Activated CD8-positive, alpha-beta T cell treated with anti-CD3 and anti-CD28 coated beads for 36 hours (primary cell): ENCODE data around the gene FBXL19. TPM values are rescaled to one million over a fixed set of nuclear protein-coding genes. Genes with fewer than 3 reads are reported as not detected.

Experiments used
- ATAC-seq: fragments of 200-7000 bp; cut with Tn5 transposase; one replicate; pipeline ENCODE4 v1.10.0; 2021; ENCODE audit warnings: mild to moderate bottlenecking, moderate library complexity
- CTCF ChIA-PET: fragments of 350-600 bp; sonication (Branson Sonifier 250); formaldehyde crosslinking; loops from one replicate; lab custom pipeline; 2021; ENCODE audit warnings: antibody characterized with exemption; lab: Charles Lee
- POLR2A ChIA-PET: fragments of 350-600 bp; sonication (Branson Sonifier 250); formaldehyde crosslinking; loops from one replicate; lab custom pipeline; 2021; ENCODE audit warnings: antibody characterized with exemption; lab: Charles Lee
- DNase-seq: peaks from one replicate; pipeline ENCODE4 v3.0.0-alpha.2; 2020
- H3K27ac Mint-ChIP-seq: one replicate; pipeline ENCODE4 v1.8.0; 2021; ENCODE audit warnings: mild to moderate bottlenecking, mixed read lengths
- H3K27me3 Mint-ChIP-seq: one replicate; pipeline ENCODE4 v1.8.0; 2021; ENCODE audit warnings: mixed read lengths
- H3K36me3 Mint-ChIP-seq: one replicate; pipeline ENCODE4 v1.8.0; 2021; ENCODE audit warnings: low read depth, mixed read lengths
- H3K4me1 Mint-ChIP-seq: one replicate; pipeline ENCODE4 v1.8.0; 2021; ENCODE audit warnings: low read depth, mixed read lengths
- H3K4me3 Mint-ChIP-seq: one replicate; pipeline ENCODE4 v1.8.0; 2021; ENCODE audit warnings: mild to moderate bottlenecking, moderate library complexity, mixed read lengths
- H3K9me3 Mint-ChIP-seq: one replicate; pipeline ENCODE4 v1.8.0; 2021; ENCODE audit warnings: mixed read lengths
- intact Hi-C: fragments of 100-400 bp; cut with micrococcal nuclease; formaldehyde crosslinking; loops from one replicate; pipeline ENCODE4 v1.10.0; 2022
- total RNA-seq, 2 experiments: library from RNA; stranded (reverse); gene quantifications; one replicate each; pipeline ENCODE4 v1.2.3, GENCODE V29; 2021
- TF ChIP-seq, protein P1 (sequence below): fragments of 200-600 bp; IDR thresholded peaks from one replicate; pipeline ENCODE4 v1.8.0; 2022; ENCODE audit warnings: antibody characterized with exemption, mild to moderate bottlenecking

FBXL19 gene
- total RNA-seq, 2 experiments from 2014 or later, result 21.1 to 22.0 TPM

DNA sequence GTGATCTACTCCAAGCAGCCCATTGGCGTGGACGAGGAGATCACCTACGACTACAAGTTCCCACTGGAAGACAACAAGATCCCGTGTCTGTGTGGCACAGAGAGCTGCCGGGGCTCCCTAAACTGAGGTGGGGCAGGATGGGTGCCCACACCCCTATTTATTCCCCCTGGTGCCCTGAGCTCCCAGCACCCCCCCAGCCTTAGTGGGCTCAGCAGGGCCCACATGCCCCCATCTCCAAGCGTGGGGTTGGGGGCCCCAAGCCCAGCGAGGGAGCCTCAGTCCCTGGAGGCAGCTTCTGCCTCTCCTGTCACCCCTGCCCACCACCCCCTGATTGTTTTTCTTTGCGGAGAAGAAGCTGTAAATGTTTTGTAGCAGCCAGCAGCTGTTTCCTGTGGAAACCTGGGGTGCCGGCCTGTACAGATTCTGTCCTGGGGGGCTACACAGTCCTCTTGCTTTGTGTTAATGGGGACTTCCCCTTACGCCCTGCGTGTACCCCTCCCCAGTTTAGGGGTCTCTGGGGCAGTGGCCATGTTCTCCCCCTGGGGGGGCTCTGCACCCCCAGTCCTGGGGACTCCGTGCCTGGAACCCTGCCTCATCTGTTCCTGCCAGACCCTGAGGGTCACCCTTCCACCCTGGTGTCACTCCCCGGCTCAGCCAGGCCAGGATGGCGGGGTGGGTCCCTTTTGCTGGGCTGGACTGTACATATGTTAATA lies 60.7 kb downstream of the FBXL19 start:
- intact Hi-C loops, result no loop called here
- CTCF ChIA-PET, result interaction anchor here (0.6 to 3.8 kb wide), 38 partner anchors 8 to 885 kb away, joined by 3 to 23 read pairs (median 5); partner anchors contain the start of genes ORAI3, VKORC1, ZNF646 and ZNF668
- H3K27ac Mint-ChIP-seq, result no peak overlapping the region
- H3K4me3 Mint-ChIP-seq, result no peak overlapping the region
- H3K4me1 Mint-ChIP-seq, result no peaks in the 10 kb centered on the region
- H3K27me3 Mint-ChIP-seq, result no peaks in the 10 kb centered on the region
- H3K9me3 Mint-ChIP-seq, result no peaks in the 10 kb centered on the region
- POLR2A ChIA-PET, result interaction anchor here (0.6 to 1.5 kb wide), 10 partner anchors 13 to 889 kb away, joined by 3 to 4 read pairs (median 3); partner anchors contain the start of genes STX4 and ZNF267
- TF ChIP-seq, protein P1, sequence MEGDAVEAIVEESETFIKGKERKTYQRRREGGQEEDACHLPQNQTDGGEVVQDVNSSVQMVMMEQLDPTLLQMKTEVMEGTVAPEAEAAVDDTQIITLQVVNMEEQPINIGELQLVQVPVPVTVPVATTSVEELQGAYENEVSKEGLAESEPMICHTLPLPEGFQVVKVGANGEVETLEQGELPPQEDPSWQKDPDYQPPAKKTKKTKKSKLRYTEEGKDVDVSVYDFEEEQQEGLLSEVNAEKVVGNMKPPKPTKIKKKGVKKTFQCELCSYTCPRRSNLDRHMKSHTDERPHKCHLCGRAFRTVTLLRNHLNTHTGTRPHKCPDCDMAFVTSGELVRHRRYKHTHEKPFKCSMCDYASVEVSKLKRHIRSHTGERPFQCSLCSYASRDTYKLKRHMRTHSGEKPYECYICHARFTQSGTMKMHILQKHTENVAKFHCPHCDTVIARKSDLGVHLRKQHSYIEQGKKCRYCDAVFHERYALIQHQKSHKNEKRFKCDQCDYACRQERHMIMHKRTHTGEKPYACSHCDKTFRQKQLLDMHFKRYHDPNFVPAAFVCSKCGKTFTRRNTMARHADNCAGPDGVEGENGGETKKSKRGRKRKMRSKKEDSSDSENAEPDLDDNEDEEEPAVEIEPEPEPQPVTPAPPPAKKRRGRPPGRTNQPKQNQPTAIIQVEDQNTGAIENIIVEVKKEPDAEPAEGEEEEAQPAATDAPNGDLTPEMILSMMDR, result no peak
- DNase-seq (no peak), ATAC-seq (no peak)
- peaks cover 8% of the 10 kb centered on the region for H3K36me3 Mint-ChIP-seq

DNA sequence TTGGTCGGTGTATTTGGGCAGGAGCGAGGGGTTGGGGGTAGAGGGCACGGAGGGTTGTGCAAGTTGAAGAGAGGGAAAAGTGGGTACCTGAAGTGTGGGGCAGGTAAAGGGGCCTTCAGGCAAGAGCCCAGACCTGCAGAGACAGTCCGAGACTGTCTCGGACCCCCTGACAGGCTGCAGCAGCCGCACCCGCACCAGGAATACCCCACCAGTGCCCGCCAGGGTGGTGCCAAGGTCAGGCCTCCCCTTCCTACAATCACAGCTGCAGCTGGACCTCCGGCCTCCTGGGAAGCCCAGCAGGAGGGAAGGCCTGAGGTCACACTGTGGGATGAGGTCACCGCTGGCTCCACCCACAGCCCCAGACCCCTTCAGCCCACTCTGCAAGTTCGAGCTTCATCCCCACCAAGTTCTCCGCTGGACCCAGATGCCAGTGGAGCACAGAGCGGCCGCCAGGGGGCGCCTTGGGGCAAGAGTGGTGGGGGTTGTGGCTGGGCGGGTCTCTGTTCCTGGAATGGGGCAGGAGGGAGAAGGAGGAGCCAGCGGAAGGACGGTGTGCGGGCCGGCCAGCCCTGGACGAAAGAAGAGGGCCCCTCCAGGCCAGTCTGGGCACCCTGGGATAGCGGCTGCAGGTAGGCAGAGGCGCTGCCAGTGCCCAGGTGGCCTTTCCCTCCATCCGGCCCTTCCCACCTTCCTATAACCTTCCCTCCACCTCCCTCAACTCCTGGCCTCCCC lies 61.5 kb downstream of the FBXL19 start, which contains the start of gene HSD3B7:
HSD3B7 (plus strand) TSS at position 539 of the 732 bp plus-strand sequence. CDS start 452 bp downstream, outside the sequence.
- POLR2A ChIA-PET, result interaction anchor here (0.6 to 1.3 kb wide), 8 partner anchors 16 to 888 kb away, joined by 3 to 4 read pairs (median 3); partner anchors contain the start of genes STX4 and ZNF267
- DNase-seq, result peak; percentile 85
- Mint-ChIP-seq H3K36me3 (peaks cover 8% of the 10 kb centered on the region), H3K27ac (no peak within 1 kb of the TSS), H3K9me3 (no peaks in the 10 kb centered on the region), H3K27me3 (no peaks in the 10 kb centered on the region), H3K4me3 (no peak within 1 kb of the TSS), H3K4me1 (no peaks in the 10 kb centered on the region)
- intact Hi-C loops, result no loop called here
- peak; percentile 80 for ATAC-seq
- TF ChIP-seq, protein P1, result peak; percentile 95
- CTCF ChIA-PET, result interaction anchor here (0.6 to 3.8 kb wide), 35 partner anchors 8 to 884 kb away, joined by 3 to 23 read pairs (median 5); partner anchors contain the start of genes ORAI3, VKORC1, ZNF646 and ZNF668

DNA sequence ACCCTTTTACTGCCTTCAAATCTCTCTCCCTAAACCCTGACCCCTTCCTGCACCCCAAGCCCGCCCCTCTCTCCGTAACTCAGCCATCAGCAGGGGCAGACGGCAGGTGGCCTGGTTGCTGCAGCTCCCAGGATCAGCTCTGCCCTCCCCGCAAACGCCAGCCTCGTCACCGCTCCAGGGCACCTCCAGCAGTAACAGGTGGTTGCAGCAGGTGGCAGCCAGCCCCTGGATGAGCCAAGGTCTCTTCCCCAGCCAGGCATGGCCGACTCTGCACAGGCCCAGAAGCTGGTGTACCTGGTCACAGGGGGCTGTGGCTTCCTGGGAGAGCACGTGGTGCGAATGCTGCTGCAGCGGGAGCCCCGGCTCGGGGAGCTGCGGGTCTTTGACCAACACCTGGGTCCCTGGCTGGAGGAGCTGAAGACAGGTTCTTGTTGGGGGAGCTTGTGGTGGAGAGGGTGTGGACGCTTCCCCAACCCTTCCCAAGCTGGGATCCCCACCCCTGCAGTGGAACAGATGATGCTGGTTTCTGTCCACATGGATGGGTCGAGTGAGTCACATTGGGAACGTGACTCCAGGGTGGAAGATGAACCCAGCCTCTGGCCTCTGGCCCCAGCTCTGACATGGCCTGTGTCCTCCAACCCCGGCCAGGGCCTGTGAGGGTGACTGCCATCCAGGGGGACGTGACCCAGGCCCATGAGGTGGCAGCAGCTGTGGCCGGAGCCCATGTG lies 62.2 kb downstream of the FBXL19 start:
- TF ChIP-seq, protein P1, result no peak
- Mint-ChIP-seq H3K27me3 (no peaks in the 10 kb centered on the region), H3K4me1 (no peaks in the 10 kb centered on the region), H3K4me3 (no peak overlapping the region), H3K27ac (no peak overlapping the region), H3K36me3 (peaks cover 3% of the 10 kb centered on the region), H3K9me3 (no peaks in the 10 kb centered on the region)
- ATAC-seq, result peak; percentile 23
- ChIA-PET POLR2A (interaction anchor here (0.6 to 1.2 kb wide), 4 partner anchors 9 to 888 kb away, joined by 3 read pairs; partner anchors contain the start of gene ZNF267), CTCF (interaction anchor here (0.7 to 3.8 kb wide), 36 partner anchors 8 to 883 kb away, joined by 3 to 23 read pairs (median 4); partner anchors contain the start of genes KAT8, ORAI3, VKORC1 and ZNF646)
- no peak for DNase-seq
- intact Hi-C loops, result no loop called here

DNA sequence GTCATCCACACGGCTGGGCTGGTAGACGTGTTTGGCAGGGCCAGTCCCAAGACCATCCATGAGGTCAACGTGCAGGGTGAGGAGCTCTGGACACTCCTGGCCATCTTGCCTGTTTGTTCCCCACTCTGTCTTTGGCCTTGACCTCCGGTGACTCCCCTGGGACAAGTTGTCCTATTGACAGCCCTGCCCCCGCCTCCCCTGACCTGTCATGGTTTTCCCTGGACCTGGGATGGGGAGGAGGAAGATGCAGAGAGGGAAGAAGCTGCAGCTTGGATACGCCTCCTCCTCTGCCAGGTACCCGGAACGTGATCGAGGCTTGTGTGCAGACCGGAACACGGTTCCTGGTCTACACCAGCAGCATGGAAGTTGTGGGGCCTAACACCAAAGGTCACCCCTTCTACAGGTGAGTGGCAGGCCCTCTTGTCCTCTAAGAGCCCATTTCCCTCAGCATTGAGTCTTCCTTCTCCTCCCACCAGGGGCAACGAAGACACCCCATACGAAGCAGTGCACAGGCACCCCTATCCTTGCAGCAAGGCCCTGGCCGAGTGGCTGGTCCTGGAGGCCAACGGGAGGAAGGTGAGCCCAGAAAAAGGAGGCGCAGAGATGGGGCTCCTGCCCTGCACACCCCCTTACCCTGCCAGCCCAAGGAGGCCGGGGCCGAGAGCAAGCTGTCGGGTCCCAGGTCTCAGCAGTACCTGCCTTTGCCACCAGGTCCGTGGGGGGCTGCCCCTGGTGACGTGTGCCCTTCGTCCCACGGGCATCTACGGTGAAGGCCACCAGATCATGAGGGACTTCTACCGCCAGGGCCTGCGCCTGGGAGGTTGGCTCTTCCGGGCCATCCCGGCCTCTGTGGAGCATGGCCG lies 63.0 kb downstream of the FBXL19 start:
- H3K4me3 Mint-ChIP-seq, result no peak overlapping the region
- ChIA-PET POLR2A (interaction anchor here (0.6 kb wide), 1 partner anchor 8 kb away, joined by 3 read pairs; no protein-coding TSS in a partner anchor), CTCF (interaction anchor here (0.7 to 3.8 kb wide), 20 partner anchors 8 to 882 kb away, joined by 3 to 23 read pairs (median 4); partner anchors contain the start of genes KAT8 and VKORC1)
- no peak for DNase-seq
- H3K27ac Mint-ChIP-seq, result no peak overlapping the region
- H3K9me3 Mint-ChIP-seq, result no peaks in the 10 kb centered on the region
- peaks cover 3% of the 10 kb centered on the region for H3K36me3 Mint-ChIP-seq
- no peaks in the 10 kb centered on the region for H3K4me1 Mint-ChIP-seq
- intact Hi-C loops, result no loop called here
- TF ChIP-seq, protein P1, result no peak
- ATAC-seq, result no peak
- no peaks in the 10 kb centered on the region for H3K27me3 Mint-ChIP-seq
